ENCODE measurements around the gene ALB.

Gene ALB

DNA sequence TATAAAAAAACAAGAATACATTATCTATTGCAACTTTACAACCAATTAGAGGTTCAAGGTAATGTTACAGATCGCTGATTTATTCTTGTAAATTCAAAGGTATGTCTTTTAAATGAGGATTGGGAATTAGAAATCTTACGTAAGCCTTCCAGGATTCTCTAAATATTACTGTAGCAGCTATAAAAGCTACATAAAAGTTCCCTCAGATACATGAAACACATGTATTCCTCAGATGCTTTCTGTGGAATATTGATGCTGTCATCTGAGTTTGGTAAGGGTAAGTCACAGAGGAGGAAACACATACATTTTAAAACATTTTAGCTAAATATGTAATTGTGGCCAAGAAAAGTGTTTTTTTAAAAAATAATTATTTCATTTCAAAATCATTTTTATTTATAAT, 35.4 kb downstream of the ALB start:
- no peaks in the 10 kb centered on the region for H3K4me1 ChIP-seq (ENCODE audit: low read depth, poor library complexity, severe bottlenecking)
- no peaks in the 10 kb centered on the region for H3K36me3 ChIP-seq (ENCODE audit: insufficient read depth)
- no peak overlapping the region for H3K4me3 ChIP-seq (IDR thresholded peaks at IDR 0.05; ENCODE audit: insufficient read depth, low read depth, low read length)
- no peak overlapping the region for H3K4me2 ChIP-seq
- no peak overlapping the region for H3K27ac ChIP-seq
- H3K9ac ChIP-seq = no peak overlapping the region
- TF ChIP-seq, protein P1, sequence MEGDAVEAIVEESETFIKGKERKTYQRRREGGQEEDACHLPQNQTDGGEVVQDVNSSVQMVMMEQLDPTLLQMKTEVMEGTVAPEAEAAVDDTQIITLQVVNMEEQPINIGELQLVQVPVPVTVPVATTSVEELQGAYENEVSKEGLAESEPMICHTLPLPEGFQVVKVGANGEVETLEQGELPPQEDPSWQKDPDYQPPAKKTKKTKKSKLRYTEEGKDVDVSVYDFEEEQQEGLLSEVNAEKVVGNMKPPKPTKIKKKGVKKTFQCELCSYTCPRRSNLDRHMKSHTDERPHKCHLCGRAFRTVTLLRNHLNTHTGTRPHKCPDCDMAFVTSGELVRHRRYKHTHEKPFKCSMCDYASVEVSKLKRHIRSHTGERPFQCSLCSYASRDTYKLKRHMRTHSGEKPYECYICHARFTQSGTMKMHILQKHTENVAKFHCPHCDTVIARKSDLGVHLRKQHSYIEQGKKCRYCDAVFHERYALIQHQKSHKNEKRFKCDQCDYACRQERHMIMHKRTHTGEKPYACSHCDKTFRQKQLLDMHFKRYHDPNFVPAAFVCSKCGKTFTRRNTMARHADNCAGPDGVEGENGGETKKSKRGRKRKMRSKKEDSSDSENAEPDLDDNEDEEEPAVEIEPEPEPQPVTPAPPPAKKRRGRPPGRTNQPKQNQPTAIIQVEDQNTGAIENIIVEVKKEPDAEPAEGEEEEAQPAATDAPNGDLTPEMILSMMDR (conservative IDR thresholded peaks at IDR 0.05; ENCODE audit: low read depth, low read length) = no peak
- H3K27me3 ChIP-seq (ENCODE audit: insufficient read depth, low read depth) = no peaks in the 10 kb centered on the region
- no peak overlapping the region for H2AFZ ChIP-seq (ENCODE audit: low read depth)
- H3K79me2 ChIP-seq (ENCODE audit: insufficient read depth, low read depth) = no peaks in the 10 kb centered on the region
- no peaks in the 10 kb centered on the region for H4K20me1 ChIP-seq (ENCODE audit: insufficient read depth)

DNA sequence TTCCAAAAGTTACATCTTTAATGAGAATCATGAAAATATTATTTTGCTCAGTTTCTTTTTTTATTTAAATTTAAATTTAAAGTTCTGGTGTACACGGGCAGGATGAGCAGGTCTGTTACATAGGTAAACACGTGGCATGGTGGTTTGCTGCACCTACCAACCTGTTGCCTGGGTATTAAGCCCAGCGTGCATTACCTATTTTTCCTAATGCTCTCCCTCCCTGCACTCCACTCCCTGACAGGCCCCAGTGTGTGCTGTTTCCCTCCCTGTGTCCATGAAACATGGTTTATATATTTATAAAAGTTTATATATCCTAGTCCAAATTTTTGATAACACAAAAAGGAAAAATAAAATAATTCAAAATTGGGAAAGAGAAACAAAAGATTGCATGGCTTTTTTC, 35.9 kb downstream of the ALB start:
- no peaks in the 10 kb centered on the region for H3K36me3 ChIP-seq (ENCODE audit: insufficient read depth)
- H3K27me3 ChIP-seq (ENCODE audit: insufficient read depth, low read depth) = no peaks in the 10 kb centered on the region
- H3K79me2 ChIP-seq (ENCODE audit: insufficient read depth, low read depth) = no peaks in the 10 kb centered on the region
- H3K27ac ChIP-seq = no peak overlapping the region
- H3K4me1 ChIP-seq (ENCODE audit: low read depth, poor library complexity, severe bottlenecking) = no peaks in the 10 kb centered on the region
- no peak overlapping the region for H3K4me2 ChIP-seq
- H3K4me3 ChIP-seq (IDR thresholded peaks at IDR 0.05; ENCODE audit: insufficient read depth, low read depth, low read length) = no peak overlapping the region
- H3K9ac ChIP-seq = no peak overlapping the region
- TF ChIP-seq, protein P1 (conservative IDR thresholded peaks at IDR 0.05; ENCODE audit: low read depth, low read length) = no peak
- H2AFZ ChIP-seq (ENCODE audit: low read depth) = no peak overlapping the region
- no peaks in the 10 kb centered on the region for H4K20me1 ChIP-seq (ENCODE audit: insufficient read depth)

DNA sequence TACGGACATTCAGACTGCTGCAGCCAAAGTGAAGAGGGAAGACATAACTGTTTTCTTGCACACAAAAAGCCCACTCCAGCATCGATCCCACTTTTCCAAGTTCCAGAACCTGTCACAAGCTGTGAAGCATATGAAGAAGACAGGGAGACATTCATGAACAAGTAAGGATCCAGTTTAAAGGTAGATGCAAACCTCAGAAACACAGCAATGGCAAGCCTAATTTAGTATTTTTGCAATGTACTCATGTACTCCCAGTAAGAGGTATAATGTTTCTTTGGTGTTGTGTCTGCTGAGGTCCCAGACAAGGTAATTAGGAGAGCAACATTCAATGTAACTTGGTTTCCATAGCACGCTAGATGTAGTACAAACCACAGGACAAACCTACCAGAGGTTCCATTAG, 36.6 kb downstream of the ALB start:
- Histone ChIP-seq H3K79me2 (ENCODE audit: insufficient read depth, low read depth) (no peaks in the 10 kb centered on the region), H3K4me3 (IDR thresholded peaks at IDR 0.05; ENCODE audit: insufficient read depth, low read depth, low read length) (no peak overlapping the region), H3K36me3 (ENCODE audit: insufficient read depth) (no peaks in the 10 kb centered on the region), H3K4me2 (no peak overlapping the region), H3K27ac (no peak overlapping the region), H3K27me3 (ENCODE audit: insufficient read depth, low read depth) (no peaks in the 10 kb centered on the region), H3K9ac (no peak overlapping the region), H3K4me1 (ENCODE audit: low read depth, poor library complexity, severe bottlenecking) (no peaks in the 10 kb centered on the region), H4K20me1 (ENCODE audit: insufficient read depth) (no peaks in the 10 kb centered on the region), H2AFZ (ENCODE audit: low read depth) (no peak overlapping the region)
- TF ChIP-seq, protein P1 (conservative IDR thresholded peaks at IDR 0.05; ENCODE audit: low read depth, low read length) = no peak

DNA sequence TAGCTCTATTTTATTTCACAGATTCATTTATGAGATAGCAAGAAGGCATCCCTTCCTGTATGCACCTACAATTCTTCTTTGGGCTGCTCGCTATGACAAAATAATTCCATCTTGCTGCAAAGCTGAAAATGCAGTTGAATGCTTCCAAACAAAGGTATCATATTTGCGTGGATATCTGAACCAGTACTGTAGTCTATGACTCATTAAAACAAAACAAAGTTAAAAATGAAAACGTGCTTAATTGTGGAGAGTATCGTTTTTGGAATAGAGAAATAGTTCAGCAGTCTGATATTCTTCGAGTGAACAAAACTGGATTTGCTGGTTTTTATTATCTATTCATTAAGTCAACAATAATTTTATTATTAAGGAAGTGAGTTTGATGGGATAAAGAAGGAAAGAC, 38.2 kb downstream of the ALB start:
- TF ChIP-seq, protein P1 (conservative IDR thresholded peaks at IDR 0.05; ENCODE audit: low read depth, low read length) = no peak
- no peaks in the 10 kb centered on the region for H3K27me3 ChIP-seq (ENCODE audit: insufficient read depth, low read depth)
- no peak overlapping the region for H3K27ac ChIP-seq
- H3K4me3 ChIP-seq (IDR thresholded peaks at IDR 0.05; ENCODE audit: insufficient read depth, low read depth, low read length) = no peak overlapping the region
- no peaks in the 10 kb centered on the region for H3K36me3 ChIP-seq (ENCODE audit: insufficient read depth)
- H3K4me1 ChIP-seq (ENCODE audit: low read depth, poor library complexity, severe bottlenecking) = no peaks in the 10 kb centered on the region
- H3K79me2 ChIP-seq (ENCODE audit: insufficient read depth, low read depth) = no peaks in the 10 kb centered on the region
- no peaks in the 10 kb centered on the region for H4K20me1 ChIP-seq (ENCODE audit: insufficient read depth)
- H3K4me2 ChIP-seq = no peak overlapping the region
- H3K9ac ChIP-seq = no peak overlapping the region
- H2AFZ ChIP-seq (ENCODE audit: low read depth) = no peak overlapping the region

DNA sequence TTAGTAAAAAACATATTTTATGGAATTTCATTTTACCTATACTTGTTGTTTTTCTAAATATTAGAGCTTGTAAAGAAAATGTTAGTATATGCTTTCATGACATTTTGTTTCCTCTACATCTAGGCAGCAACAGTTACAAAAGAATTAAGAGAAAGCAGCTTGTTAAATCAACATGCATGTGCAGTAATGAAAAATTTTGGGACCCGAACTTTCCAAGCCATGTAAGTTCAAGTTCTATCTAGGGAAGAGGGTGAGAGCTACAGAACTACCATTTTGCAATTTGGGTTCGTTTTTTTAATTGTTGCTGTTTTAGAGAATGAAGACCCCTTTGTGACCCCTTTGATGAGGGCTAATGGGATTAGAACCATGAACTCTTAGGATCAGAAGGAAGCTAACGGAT, 39.1 kb downstream of the ALB start:
- H4K20me1 ChIP-seq (ENCODE audit: insufficient read depth) = no peaks in the 10 kb centered on the region
- H3K27me3 ChIP-seq (ENCODE audit: insufficient read depth, low read depth) = no peaks in the 10 kb centered on the region
- no peak overlapping the region for H3K4me2 ChIP-seq
- no peak overlapping the region for H2AFZ ChIP-seq (ENCODE audit: low read depth)
- no peak overlapping the region for H3K4me3 ChIP-seq (IDR thresholded peaks at IDR 0.05; ENCODE audit: insufficient read depth, low read depth, low read length)
- H3K79me2 ChIP-seq (ENCODE audit: insufficient read depth, low read depth) = no peaks in the 10 kb centered on the region
- no peak overlapping the region for H3K9ac ChIP-seq
- H3K36me3 ChIP-seq (ENCODE audit: insufficient read depth) = no peaks in the 10 kb centered on the region
- no peak overlapping the region for H3K27ac ChIP-seq
- no peaks in the 10 kb centered on the region for H3K4me1 ChIP-seq (ENCODE audit: low read depth, poor library complexity, severe bottlenecking)
- TF ChIP-seq, protein P1 (conservative IDR thresholded peaks at IDR 0.05; ENCODE audit: low read depth, low read length) = no peak
